Globus pallidus (tissue), 1 donor: ENCODE measurements around the gene MRPL11.

Experiments used
- DNase-seq: peaks from one replicate; pipeline ENCODE4 v3.0.0-alpha.2; 2015; ENCODE audit warnings: low spot score

MRPL11 gene

GRCh38 chr11:66388780-66389386 is 49.8 kb downstream of the MRPL11 start:
- peak; percentile 55 for DNase-seq

- DNase-seq, result peak; percentile 77
These were observed 52.2 kb downstream of the MRPL11 start for GRCh38 chr11:66386171-66387069.
